Kidney epithelial cell (primary cell): ENCODE measurements around the gene GGT7. TPM values are rescaled to one million over a fixed set of nuclear protein-coding genes. Genes with fewer than 3 reads are reported as not detected.
"Not testable (repeated sequence)": the region's sequence is repeated elsewhere in the genome, so short reads cannot be mapped to it uniquely, and the experiment has no call there.

Experiments
- DNase-seq: peaks from one replicate; pipeline ENCODE4 v3.0.0-alpha.2; 2010; ENCODE audit warnings: low read depth
- H3K27me3 ChIP-seq: 2 replicates; pipeline ENCODE4 v1.6.0; 2011; ENCODE audit warnings: low read length; ENCODE audit not compliant: control insufficient read depth, insufficient read depth
- H3K36me3 ChIP-seq: 2 replicates; pipeline ENCODE4 v1.5.1; 2011; ENCODE audit warnings: low read length; ENCODE audit not compliant: control insufficient read depth, insufficient read depth
- H3K4me3 ChIP-seq: 2 replicates; pipeline ENCODE4 v1.5.1; 2011; ENCODE audit warnings: low read depth, mild to moderate bottlenecking, control low read depth, low read length
- CTCF ChIP-seq: IDR thresholded peaks from 2 replicates; pipeline ENCODE4 v1.5.1; 2011; ENCODE audit warnings: mild to moderate bottlenecking, moderate library complexity, low read length, control low read depth, inconsistent platforms; ENCODE audit not compliant: insufficient read depth, poor library complexity, severe bottlenecking
- total RNA-seq: library from RNA; depleted of rRNA; stranded (reverse); fragments of >200 nt; gene quantifications from 2 replicates; pipeline ENCODE4 v1.2.3, GENCODE V29; 2015

The GGT7 gene
- total RNA-seq, 1 donor from 2014 or later: 8.4 TPM

DNA sequence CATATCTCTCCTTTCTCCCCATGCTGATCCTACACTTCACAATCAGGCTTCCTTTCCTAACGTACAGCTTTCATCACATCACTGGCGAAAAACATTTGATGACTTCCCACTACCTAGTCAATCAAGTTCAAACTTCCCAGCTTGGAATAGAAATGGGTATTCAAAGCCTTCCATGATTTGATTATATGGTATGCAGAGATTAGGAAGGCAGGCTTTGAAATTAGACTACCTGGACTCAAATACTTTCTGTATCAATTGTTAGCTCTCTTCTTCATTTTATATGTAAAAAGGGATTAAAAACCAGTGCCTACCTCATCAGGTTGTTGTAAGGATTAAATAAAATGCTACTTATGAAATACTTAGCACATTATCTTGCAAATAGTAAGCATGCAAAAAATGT lies 54.9 kb downstream of the GGT7 start:
- H3K27me3 ChIP-seq: no peaks in the 10 kb centered on the region
- no peak overlapping the region for H3K4me3 ChIP-seq

GRCh38 chr20:34817072-34817471 lies 55.6 kb downstream of the GGT7 start:
- no peak for DNase-seq
- Histone ChIP-seq H3K36me3 (no peaks in the 10 kb centered on the region), H3K4me3 (no peak overlapping the region), H3K27me3 (no peaks in the 10 kb centered on the region)
- no peak for TF ChIP-seq CTCF

More for the DNA sequence above, 54.9 kb downstream of the GGT7 start:
- no peak for DNase-seq
- H3K36me3 ChIP-seq: no peaks in the 10 kb centered on the region
- TF ChIP-seq CTCF: no peak

- no peaks in the 10 kb centered on the region for H3K27me3 ChIP-seq
- no peaks in the 10 kb centered on the region for H3K36me3 ChIP-seq
- no peak for DNase-seq
- H3K4me3 ChIP-seq: no peak overlapping the region
- TF ChIP-seq CTCF: no peak
These were observed 57.0 kb downstream of the GGT7 start for GRCh38 chr20:34815636-34816035.

- Histone ChIP-seq H3K36me3 (no peaks in the 10 kb centered on the region), H3K27me3 (no peaks in the 10 kb centered on the region), H3K4me3 (no peak overlapping the region)
- TF ChIP-seq CTCF: no peak
- DNase-seq: no peak
These were observed 64.1 kb downstream of the GGT7 start for GRCh38 chr20:34808583-34808982.

DNA sequence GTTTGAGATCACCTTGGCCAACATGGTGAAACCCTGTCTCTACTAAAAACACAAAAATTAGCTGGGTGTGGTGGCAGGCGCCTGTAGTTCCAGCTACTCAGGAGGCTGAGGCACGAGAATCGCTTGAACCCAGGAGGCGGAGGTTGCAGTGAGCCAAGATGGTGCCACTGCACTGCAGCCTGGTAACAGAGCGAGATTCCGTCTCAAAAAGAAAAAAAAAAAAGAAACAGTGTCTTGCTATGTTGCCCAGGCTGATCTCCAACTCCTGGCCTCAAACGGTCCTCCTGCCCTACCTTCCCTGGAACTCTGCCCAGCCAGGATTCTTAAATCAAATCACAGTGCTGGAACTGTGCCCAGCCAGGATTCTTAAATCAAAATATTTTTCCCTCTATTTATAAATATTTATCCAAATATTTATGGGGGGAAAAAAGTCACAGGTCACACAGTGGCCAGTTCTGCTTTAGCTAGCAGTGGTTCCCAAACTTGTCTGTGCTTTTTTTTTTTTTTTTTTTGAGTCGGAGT lies 64.7 kb downstream of the GGT7 start:
- not testable (repeated sequence) for H3K36me3 ChIP-seq, H3K27me3 ChIP-seq, DNase-seq, H3K4me3 ChIP-seq

DNA sequence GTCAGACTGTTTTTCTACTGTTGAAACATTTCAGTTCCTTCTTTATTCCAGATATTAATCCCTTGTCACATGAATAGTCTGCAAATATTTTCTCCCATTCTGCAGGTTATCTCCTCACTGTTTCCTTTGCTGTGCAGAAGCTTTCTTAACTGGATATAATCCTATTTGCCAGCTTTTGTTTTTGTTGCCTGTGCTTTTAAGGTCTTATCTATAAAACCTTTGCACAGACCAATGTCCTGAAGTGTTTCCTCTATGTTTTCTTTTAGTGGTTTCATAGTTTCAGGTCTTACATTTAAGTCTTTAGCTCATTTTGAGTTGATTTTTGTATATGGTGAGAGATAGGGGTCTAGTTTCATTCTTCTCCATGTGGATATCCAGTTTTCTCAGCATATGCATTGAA lies 66.4 kb downstream of the GGT7 start:
- no peak for DNase-seq
- TF ChIP-seq CTCF: no peak
- Histone ChIP-seq H3K4me3 (no peak overlapping the region), H3K27me3 (no peaks in the 10 kb centered on the region), H3K36me3 (no peaks in the 10 kb centered on the region)
